Nephron (organoid): ENCODE results near the gene EPN2.

Experiments
- H3K27ac Mint-ChIP-seq, 3 experiments: 2 replicates each; pipeline ENCODE4 v1.8.0; 2020; ENCODE audit warnings: mixed read lengths in 3 of 3, mild to moderate bottlenecking in 2 of 3, moderate library complexity in 1 of 3
- H3K27me3 Mint-ChIP-seq: 2 replicates; pipeline ENCODE4 v1.8.0; 2021; ENCODE audit warnings: low read depth, mild to moderate bottlenecking, moderate library complexity, mixed read lengths
- H3K36me3 Mint-ChIP-seq: 2 replicates; pipeline ENCODE4 v1.8.0; 2020; ENCODE audit warnings: low read depth, mixed read lengths
- H3K4me1 Mint-ChIP-seq: 2 replicates; pipeline ENCODE4 v1.8.0; 2020; ENCODE audit warnings: mixed read lengths
- H3K4me3 Mint-ChIP-seq, 3 experiments: 2 replicates each; pipeline ENCODE4 v1.8.0; 2020; ENCODE audit warnings: mild to moderate bottlenecking in 3 of 3, mixed read lengths in 3 of 3, moderate library complexity in 2 of 3
- H3K9me3 Mint-ChIP-seq: 2 replicates; pipeline ENCODE4 v1.8.0; 2020; ENCODE audit warnings: mixed read lengths
- CTCF ChIP-seq, 3 experiments: fragments of 200-600 bp; sonication (generic); IDR thresholded peaks; one replicate each; pipeline ENCODE4 v1.5.0; 2021; ENCODE audit warnings: antibody characterized with exemption in 3 of 3; ENCODE audit not compliant: unreplicated experiment in 3 of 3

EPN2 gene

GRCh38 chr17:19321481-19322128, 84.4 kb downstream of the EPN2 start:
- Mint-ChIP-seq H3K36me3 (peaks cover 52% of the 10 kb centered on the region), H3K4me1 (peaks cover 15% of the 10 kb centered on the region), H3K9me3 (peaks cover 3% of the 10 kb centered on the region), H3K4me3 (no peak overlapping the region), H3K27ac (peak overlapping the region in 2 of 3 experiments; percentile 21 to 69), H3K27me3 (no peaks in the 10 kb centered on the region)
- no peak for TF ChIP-seq CTCF (IDR thresholded peaks at IDR 0.05; ENCODE audit: unreplicated experiment in 3 of 3)

- no peak for TF ChIP-seq CTCF (IDR thresholded peaks at IDR 0.05; ENCODE audit: unreplicated experiment in 3 of 3)
- H3K36me3 Mint-ChIP-seq = peaks cover 57% of the 10 kb centered on the region
- peak overlapping the region in 2 of 3 experiments; percentile 21 to 69 for H3K27ac Mint-ChIP-seq
- H3K4me3 Mint-ChIP-seq = no peak overlapping the region
- peaks cover 10% of the 10 kb centered on the region for H3K4me1 Mint-ChIP-seq
- H3K27me3 Mint-ChIP-seq = no peaks in the 10 kb centered on the region
- peaks cover 3% of the 10 kb centered on the region for H3K9me3 Mint-ChIP-seq
Observed at GRCh38 chr17:19322129-19322505, 85.0 kb downstream of the EPN2 start.

DNA sequence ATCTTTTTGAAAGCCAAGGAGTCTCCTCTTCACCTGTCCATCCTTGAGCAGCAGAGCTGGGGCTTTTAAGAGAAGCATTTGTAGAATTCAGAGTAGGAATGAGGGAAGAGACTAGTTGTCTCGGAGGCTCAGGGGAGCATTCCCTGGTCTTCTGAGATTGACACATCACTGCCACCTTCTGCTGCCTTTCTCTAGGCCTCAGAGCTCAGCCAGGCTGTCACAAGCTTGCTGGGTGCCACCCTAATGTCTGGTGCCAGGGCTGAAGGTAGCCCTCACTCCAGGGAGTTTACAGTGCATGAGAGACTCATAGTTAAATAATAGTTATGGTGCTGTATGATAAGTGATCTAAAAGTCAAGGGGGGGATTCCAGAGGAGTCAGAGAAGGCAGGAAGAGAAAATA, 85.7 kb downstream of the EPN2 start:
- Mint-ChIP-seq H3K4me3 (no peak overlapping the region), H3K4me1 (peaks cover 2% of the 10 kb centered on the region), H3K36me3 (peaks cover 65% of the 10 kb centered on the region), H3K9me3 (peaks cover 3% of the 10 kb centered on the region), H3K27ac (no peak overlapping the region), H3K27me3 (no peaks in the 10 kb centered on the region)
- TF ChIP-seq CTCF (IDR thresholded peaks at IDR 0.05; ENCODE audit: unreplicated experiment in 3 of 3) = no peak

- no peaks in the 10 kb centered on the region for H3K27me3 Mint-ChIP-seq
- TF ChIP-seq CTCF (IDR thresholded peaks at IDR 0.05; ENCODE audit: unreplicated experiment in 3 of 3) = no peak
- peaks cover 3% of the 10 kb centered on the region for H3K9me3 Mint-ChIP-seq
- no peaks in the 10 kb centered on the region for H3K4me1 Mint-ChIP-seq
- H3K4me3 Mint-ChIP-seq = no peak overlapping the region
- H3K36me3 Mint-ChIP-seq = peaks cover 74% of the 10 kb centered on the region
- H3K27ac Mint-ChIP-seq = no peak overlapping the region
Observed at GRCh38 chr17:19325542-19325941, 88.4 kb downstream of the EPN2 start.

DNA sequence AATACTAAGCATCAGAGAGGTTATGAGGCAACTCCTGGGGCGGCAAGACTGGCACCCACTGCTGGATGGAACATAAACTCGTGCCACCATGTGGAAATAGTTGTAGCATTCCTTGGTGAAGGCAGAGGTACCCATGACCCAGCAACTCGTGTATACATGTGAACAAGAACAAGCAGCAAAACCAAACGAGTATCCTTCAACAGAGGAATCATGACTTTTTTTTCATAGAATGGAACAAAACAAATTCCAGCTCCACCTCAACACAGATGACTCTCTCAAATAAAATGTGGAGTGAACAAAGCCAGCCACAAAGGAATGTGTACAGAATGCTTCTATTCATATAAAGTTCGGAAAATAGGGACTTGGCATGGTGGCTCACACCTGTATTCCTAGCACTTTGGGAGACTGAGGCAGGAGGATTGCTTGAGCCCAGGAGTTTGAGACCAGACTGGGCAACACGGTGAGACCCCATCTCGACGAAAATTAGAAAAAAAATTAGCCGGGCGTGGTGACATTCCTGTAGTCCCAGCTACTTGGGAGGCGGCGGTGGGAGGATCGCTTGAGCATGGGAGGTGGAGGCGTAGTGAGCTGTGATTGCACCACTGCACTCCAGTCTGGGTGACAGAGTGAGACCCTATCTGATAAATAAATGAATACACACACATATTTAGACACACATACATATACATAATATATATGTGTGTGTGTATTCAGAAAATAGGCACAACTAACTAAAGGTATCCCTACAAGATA, 90.0 kb downstream of the EPN2 start:
- Mint-ChIP-seq H3K4me3 (no peak overlapping the region), H3K4me1 (no peaks in the 10 kb centered on the region), H3K27me3 (no peaks in the 10 kb centered on the region), H3K9me3 (peaks cover 3% of the 10 kb centered on the region), H3K36me3 (peaks cover 76% of the 10 kb centered on the region), H3K27ac (peak overlapping the region; percentile 13 to 85 (median 47))
- no peak for TF ChIP-seq CTCF (IDR thresholded peaks at IDR 0.05; ENCODE audit: unreplicated experiment in 3 of 3)
